ENCODE data around the gene TTC19. TPM values are rescaled to one million over a fixed set of nuclear protein-coding genes. Genes with fewer than 3 reads are reported as not detected.

Gene TTC19
- total RNA-seq, 1 experiment from 2014 or later, result 20.2 TPM

DNA sequence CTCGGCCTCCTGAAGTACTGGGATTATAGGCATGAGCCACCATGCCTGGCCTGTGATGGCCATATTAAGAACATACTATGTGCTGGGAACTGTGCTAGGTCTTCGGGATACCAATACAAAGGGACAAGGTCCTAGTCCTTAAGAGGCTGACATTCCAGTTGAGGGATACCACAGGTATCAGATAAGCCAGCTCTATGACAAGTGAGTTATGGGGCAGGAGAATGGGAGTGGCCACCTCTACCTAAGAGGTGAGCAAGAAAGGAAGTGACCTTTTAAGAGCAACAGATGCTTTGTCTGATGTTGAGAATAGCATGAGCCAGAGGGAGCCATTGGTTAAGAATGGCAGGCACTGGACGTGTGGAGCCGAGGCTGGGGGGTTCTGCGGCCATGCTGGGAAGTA lies 27.7 kb upstream of the TTC19 start:
- Histone ChIP-seq H3K9me3 (no peaks in the 10 kb centered on the region), H3K36me3 (ENCODE audit: control insufficient read depth, insufficient read depth, low read length) (no peaks in the 10 kb centered on the region), H3K4me3 (ENCODE audit: low read depth, low read length) (no peak overlapping the region), H3K4me1 (no peaks in the 10 kb centered on the region), H3K27me3 (replicated peaks; ENCODE audit: control insufficient read depth, insufficient read depth, low read length) (no peaks in the 10 kb centered on the region)
- TF ChIP-seq, protein P1, sequence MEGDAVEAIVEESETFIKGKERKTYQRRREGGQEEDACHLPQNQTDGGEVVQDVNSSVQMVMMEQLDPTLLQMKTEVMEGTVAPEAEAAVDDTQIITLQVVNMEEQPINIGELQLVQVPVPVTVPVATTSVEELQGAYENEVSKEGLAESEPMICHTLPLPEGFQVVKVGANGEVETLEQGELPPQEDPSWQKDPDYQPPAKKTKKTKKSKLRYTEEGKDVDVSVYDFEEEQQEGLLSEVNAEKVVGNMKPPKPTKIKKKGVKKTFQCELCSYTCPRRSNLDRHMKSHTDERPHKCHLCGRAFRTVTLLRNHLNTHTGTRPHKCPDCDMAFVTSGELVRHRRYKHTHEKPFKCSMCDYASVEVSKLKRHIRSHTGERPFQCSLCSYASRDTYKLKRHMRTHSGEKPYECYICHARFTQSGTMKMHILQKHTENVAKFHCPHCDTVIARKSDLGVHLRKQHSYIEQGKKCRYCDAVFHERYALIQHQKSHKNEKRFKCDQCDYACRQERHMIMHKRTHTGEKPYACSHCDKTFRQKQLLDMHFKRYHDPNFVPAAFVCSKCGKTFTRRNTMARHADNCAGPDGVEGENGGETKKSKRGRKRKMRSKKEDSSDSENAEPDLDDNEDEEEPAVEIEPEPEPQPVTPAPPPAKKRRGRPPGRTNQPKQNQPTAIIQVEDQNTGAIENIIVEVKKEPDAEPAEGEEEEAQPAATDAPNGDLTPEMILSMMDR (IDR thresholded peaks at IDR 0.05; ENCODE audit: insufficient read depth in 1 of 2, low read depth in 1 of 2, low read length in 1 of 2, severe bottlenecking in 1 of 2, unreplicated experiment in 1 of 2), result no peak
- no peak overlapping the region for H3K27ac Mint-ChIP-seq (ENCODE audit: unreplicated experiment)
- no TSS peak for BruUV-seq (replicated peaks)
- H3K27me3 Mint-ChIP-seq (ENCODE audit: insufficient read depth, unreplicated experiment), result no peaks in the 10 kb centered on the region
- peaks cover 4% of the 10 kb centered on the region for H3K36me3 Mint-ChIP-seq (ENCODE audit: insufficient read depth, unreplicated experiment)
- DNase-seq, result no peak
- H3K4me1 Mint-ChIP-seq (ENCODE audit: low read depth, unreplicated experiment), result peaks cover under 1% of the 10 kb centered on the region
- H3K4me3 Mint-ChIP-seq (ENCODE audit: unreplicated experiment), result no peak overlapping the region
- ChIA-PET CTCF (no interaction called here), POLR2A (no interaction called here)
- intact Hi-C loops (cut with micrococcal nuclease; ENCODE audit: unreplicated experiment), result no loop called here
- no peaks in the 10 kb centered on the region for H3K9me3 Mint-ChIP-seq (ENCODE audit: unreplicated experiment)

GRCh38 chr17:15972497-15972951 lies 27.1 kb upstream of the TTC19 start:
- BruUV-seq (replicated peaks), result no TSS peak
- peaks cover 7% of the 10 kb centered on the region for H3K36me3 Mint-ChIP-seq (ENCODE audit: insufficient read depth, unreplicated experiment)

DNA sequence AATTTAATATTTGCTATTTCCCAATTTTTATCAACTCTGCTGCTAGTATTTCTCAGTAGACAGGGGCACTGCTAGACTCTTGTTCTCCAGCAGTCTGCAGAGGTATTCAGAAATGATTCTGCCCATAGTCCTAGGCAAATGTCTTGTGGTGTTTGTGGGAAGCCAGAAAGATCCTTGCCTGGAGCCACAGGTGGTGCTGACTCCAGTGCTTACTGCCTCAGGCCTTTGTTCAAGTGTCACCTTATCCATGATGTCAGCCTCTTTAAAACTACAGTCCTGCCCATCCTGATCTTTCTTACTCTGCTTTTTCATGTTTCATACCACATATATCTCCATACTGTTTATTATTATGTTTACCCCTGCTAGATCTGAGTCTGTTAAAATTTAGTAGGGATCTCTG lies 26.6 kb upstream of the TTC19 start:
- Mint-ChIP-seq H3K27me3 (ENCODE audit: insufficient read depth, unreplicated experiment) (no peaks in the 10 kb centered on the region), H3K4me3 (ENCODE audit: unreplicated experiment) (no peak overlapping the region), H3K27ac (ENCODE audit: unreplicated experiment) (no peak overlapping the region), H3K9me3 (ENCODE audit: unreplicated experiment) (no peaks in the 10 kb centered on the region), H3K4me1 (ENCODE audit: low read depth, unreplicated experiment) (no peaks in the 10 kb centered on the region), H3K36me3 (ENCODE audit: insufficient read depth, unreplicated experiment) (peaks cover 10% of the 10 kb centered on the region)
- no peaks in the 10 kb centered on the region for H3K9me3 ChIP-seq
- ChIA-PET CTCF (no interaction called here), POLR2A (no interaction called here)
- intact Hi-C loops (cut with micrococcal nuclease; ENCODE audit: unreplicated experiment), result no loop called here
- H3K27me3 ChIP-seq (replicated peaks; ENCODE audit: control insufficient read depth, insufficient read depth, low read length), result no peaks in the 10 kb centered on the region
- H3K4me1 ChIP-seq, result no peaks in the 10 kb centered on the region
- BruUV-seq (replicated peaks), result no TSS peak
- no peaks in the 10 kb centered on the region for H3K36me3 ChIP-seq (ENCODE audit: control insufficient read depth, insufficient read depth, low read length)
- DNase-seq, result no peak
- H3K4me3 ChIP-seq (ENCODE audit: low read depth, low read length), result no peak overlapping the region
- TF ChIP-seq, protein P1 (IDR thresholded peaks at IDR 0.05; ENCODE audit: insufficient read depth in 1 of 2, low read depth in 1 of 2, low read length in 1 of 2, severe bottlenecking in 1 of 2, unreplicated experiment in 1 of 2), result no peak

More at GRCh38 chr17:15972497-15972951, 27.1 kb upstream of the TTC19 start:
- H3K27me3 ChIP-seq (replicated peaks; ENCODE audit: control insufficient read depth, insufficient read depth, low read length), result no peaks in the 10 kb centered on the region
- Mint-ChIP-seq H3K4me3 (ENCODE audit: unreplicated experiment) (no peak overlapping the region), H3K27ac (ENCODE audit: unreplicated experiment) (no peak overlapping the region), H3K9me3 (ENCODE audit: unreplicated experiment) (no peaks in the 10 kb centered on the region), H3K27me3 (ENCODE audit: insufficient read depth, unreplicated experiment) (no peaks in the 10 kb centered on the region), H3K4me1 (ENCODE audit: low read depth, unreplicated experiment) (no peaks in the 10 kb centered on the region)
- intact Hi-C loops (cut with micrococcal nuclease; ENCODE audit: unreplicated experiment), result no loop called here
- DNase-seq, result no peak
- CTCF ChIA-PET, result no interaction called here
- H3K36me3 ChIP-seq (ENCODE audit: control insufficient read depth, insufficient read depth, low read length), result no peaks in the 10 kb centered on the region
- no peaks in the 10 kb centered on the region for H3K9me3 ChIP-seq
- H3K4me3 ChIP-seq (ENCODE audit: low read depth, low read length), result no peak overlapping the region
- TF ChIP-seq, protein P1 (IDR thresholded peaks at IDR 0.05; ENCODE audit: insufficient read depth in 1 of 2, low read depth in 1 of 2, low read length in 1 of 2, severe bottlenecking in 1 of 2, unreplicated experiment in 1 of 2), result no peak
- H3K4me1 ChIP-seq, result no peaks in the 10 kb centered on the region
- POLR2A ChIA-PET, result no interaction called here
